Activated naive CD4-positive, alpha-beta T cell treated with anti-CD3 and anti-CD28 coated beads for 36 hours (primary cell): Measurements from ENCODE around the gene ATP5MC3. TPM values are rescaled to one million over a fixed set of nuclear protein-coding genes. Genes with fewer than 3 reads are reported as not detected.
"Not testable (repeated sequence)": the region's sequence is repeated elsewhere in the genome, so short reads cannot be mapped to it uniquely, and the experiment has no call there.

Experiments used
- CTCF ChIA-PET: fragments of 350-600 bp; sonication (Branson Sonifier 250); formaldehyde crosslinking; loops from one replicate; lab custom pipeline; 2021; ENCODE audit warnings: antibody characterized with exemption; lab: Charles Lee
- DNase-seq: peaks from one replicate; pipeline ENCODE4 v3.0.0-alpha.2; 2020
- H3K27ac Mint-ChIP-seq: one replicate; pipeline ENCODE4 v1.8.0; 2021; ENCODE audit warnings: mild to moderate bottlenecking, mixed read lengths
- H3K27me3 Mint-ChIP-seq: one replicate; pipeline ENCODE4 v1.8.0; 2021; ENCODE audit warnings: low read depth, mixed read lengths
- H3K36me3 Mint-ChIP-seq: one replicate; pipeline ENCODE4 v1.8.0; 2021; ENCODE audit warnings: low read depth, mixed read lengths
- H3K4me1 Mint-ChIP-seq: one replicate; pipeline ENCODE4 v1.8.0; 2021; ENCODE audit warnings: low read depth, mixed read lengths
- H3K4me3 Mint-ChIP-seq: one replicate; pipeline ENCODE4 v1.8.0; 2021; ENCODE audit warnings: mild to moderate bottlenecking, moderate library complexity, mixed read lengths
- H3K9me3 Mint-ChIP-seq: one replicate; pipeline ENCODE4 v1.8.0; 2021; ENCODE audit warnings: mixed read lengths
- intact Hi-C: fragments of 100-400 bp; cut with micrococcal nuclease; formaldehyde crosslinking; loops from one replicate; pipeline ENCODE4 v1.15.1; 2023
- total RNA-seq, 2 experiments: library from RNA; stranded (reverse); gene quantifications; one replicate each; pipeline ENCODE4 v1.2.3, GENCODE V29; 2021

Gene ATP5MC3
- total RNA-seq = 100 to 1,000 TPM; 308 to 310 TPM

GRCh38 chr2:175181104-175181876 is at the start of gene ATP5MC3:
TSS of gene ATP5MC3 (minus strand) at chr2:175181710. CDS start at chr2:175181393, 317 bp downstream.
- CTCF ChIA-PET = interaction anchor here (1.2 to 1.4 kb wide), 3 partner anchors 10 to 457 kb away, joined by 3 to 4 read pairs (median 4); no protein-coding TSS in a partner anchor
- H3K9me3 Mint-ChIP-seq = no peaks in the 10 kb centered on the region
- H3K27me3 Mint-ChIP-seq = no peaks in the 10 kb centered on the region
- H3K4me1 Mint-ChIP-seq = peaks cover 29% of the 10 kb centered on the region
- H3K27ac Mint-ChIP-seq = peak within 1 kb of the TSS; percentile 85
- intact Hi-C loops = loop anchor here (1.0 to 5.0 kb wide), 8 partner anchors 13 to 1219 kb away; partner anchors contain the start of genes ATF2, LNPK and OLA1
- H3K4me3 Mint-ChIP-seq = peak within 1 kb of the TSS; percentile 94
- DNase-seq = peak; percentile 95
- H3K36me3 Mint-ChIP-seq = peaks cover 30% of the 10 kb centered on the region

GRCh38 chr2:175228601-175229000 is 47.1 kb upstream of the ATP5MC3 start:
- H3K4me1 Mint-ChIP-seq, H3K36me3 Mint-ChIP-seq, CTCF ChIA-PET, H3K4me3 Mint-ChIP-seq, H3K27me3 Mint-ChIP-seq, H3K9me3 Mint-ChIP-seq, H3K27ac Mint-ChIP-seq, intact Hi-C loops, DNase-seq: not testable (repeated sequence)

DNA sequence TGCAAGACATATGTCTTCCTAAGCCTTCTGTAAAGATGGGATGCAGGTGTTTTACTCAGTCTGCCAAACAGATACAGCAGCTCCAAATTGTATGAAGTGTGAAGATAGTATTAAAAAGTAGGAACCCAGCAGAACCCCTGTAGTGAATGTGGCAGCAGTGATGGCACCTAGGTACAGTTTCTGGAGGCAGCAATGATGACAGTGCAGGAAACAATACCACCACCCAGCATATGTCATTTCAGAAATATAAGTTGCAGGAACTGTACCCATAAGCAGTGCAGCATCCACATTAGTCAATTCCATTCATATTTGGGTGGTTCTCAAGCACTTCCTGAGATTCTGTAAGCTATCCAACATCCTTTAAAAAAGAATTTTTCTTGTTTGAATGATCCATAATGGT is 46.7 kb upstream of the ATP5MC3 start:
- Mint-ChIP-seq H3K36me3 (no peaks in the 10 kb centered on the region), H3K4me1 (peaks cover 3% of the 10 kb centered on the region), H3K27me3 (peaks cover 5% of the 10 kb centered on the region), H3K9me3 (no peaks in the 10 kb centered on the region), H3K27ac (no peak overlapping the region), H3K4me3 (no peak overlapping the region)
- DNase-seq = no peak
- intact Hi-C loops = no loop called here
- CTCF ChIA-PET = no interaction called here

- H3K9me3 Mint-ChIP-seq = no peaks in the 10 kb centered on the region
- DNase-seq = no peak
- CTCF ChIA-PET = interaction anchor here (0.7 kb wide), 1 partner anchor 103 kb away, joined by 3 read pairs; no protein-coding TSS in a partner anchor
- intact Hi-C loops = no loop called here
- no peak overlapping the region for H3K27ac Mint-ChIP-seq
- peaks cover 7% of the 10 kb centered on the region for H3K27me3 Mint-ChIP-seq
- H3K4me1 Mint-ChIP-seq = peaks cover 3% of the 10 kb centered on the region
- no peak overlapping the region for H3K4me3 Mint-ChIP-seq
- no peaks in the 10 kb centered on the region for H3K36me3 Mint-ChIP-seq
Observed at GRCh38 chr2:175227393-175227792, 45.9 kb upstream of the ATP5MC3 start.

DNA sequence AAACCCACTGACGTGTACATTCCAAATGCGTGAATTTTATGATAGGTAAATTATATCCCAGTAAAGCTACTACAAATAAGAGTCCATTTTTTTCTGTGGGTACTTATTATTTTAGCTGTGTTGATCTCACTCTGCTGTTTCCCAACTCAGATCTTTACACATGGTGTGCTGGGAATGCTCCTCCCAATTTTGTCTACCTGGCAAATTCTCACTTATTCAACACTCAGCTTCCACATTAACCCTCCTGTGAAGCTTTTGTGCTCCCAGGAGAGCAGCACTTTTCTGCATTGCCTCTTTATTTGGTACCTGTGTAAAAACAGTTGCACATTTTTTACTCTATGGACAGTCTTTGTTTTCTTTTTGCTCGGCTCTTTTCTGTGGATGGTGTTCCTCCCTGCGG is 38.6 kb upstream of the ATP5MC3 start:
- no peak for DNase-seq
- no peaks in the 10 kb centered on the region for H3K36me3 Mint-ChIP-seq
- CTCF ChIA-PET = no interaction called here
- H3K4me3 Mint-ChIP-seq = no peak overlapping the region
- intact Hi-C loops = no loop called here
- no peak overlapping the region for H3K27ac Mint-ChIP-seq
- H3K27me3 Mint-ChIP-seq = peaks cover 19% of the 10 kb centered on the region
- H3K9me3 Mint-ChIP-seq = no peaks in the 10 kb centered on the region
- H3K4me1 Mint-ChIP-seq = no peaks in the 10 kb centered on the region

GRCh38 chr2:175218551-175218950 is 37.0 kb upstream of the ATP5MC3 start:
- no peaks in the 10 kb centered on the region for H3K4me1 Mint-ChIP-seq

GRCh38 chr2:175207741-175208438 is 26.4 kb upstream of the ATP5MC3 start:
- intact Hi-C loops = no loop called here
- CTCF ChIA-PET = interaction anchor here (0.6 to 0.7 kb wide), 2 partner anchors 77 to 489 kb away, joined by 3 to 5 read pairs; no protein-coding TSS in a partner anchor
- H3K27me3 Mint-ChIP-seq = peaks cover 3% of the 10 kb centered on the region
- H3K9me3 Mint-ChIP-seq = no peaks in the 10 kb centered on the region
- peaks cover 2% of the 10 kb centered on the region for H3K4me1 Mint-ChIP-seq
- no peak overlapping the region for H3K27ac Mint-ChIP-seq
- H3K4me3 Mint-ChIP-seq = no peak overlapping the region
- DNase-seq = no peak
- no peaks in the 10 kb centered on the region for H3K36me3 Mint-ChIP-seq

More at GRCh38 chr2:175218551-175218950, 37.0 kb upstream of the ATP5MC3 start:
- Mint-ChIP-seq H3K27me3 (peaks cover 26% of the 10 kb centered on the region), H3K27ac (no peak overlapping the region), H3K9me3 (no peaks in the 10 kb centered on the region), H3K36me3 (no peaks in the 10 kb centered on the region), H3K4me3 (no peak overlapping the region)
- DNase-seq = no peak
- CTCF ChIA-PET = interaction anchor here (2.6 kb wide), 1 partner anchor 33 kb away, joined by 7 read pairs; no protein-coding TSS in a partner anchor
- intact Hi-C loops = no loop called here

DNA sequence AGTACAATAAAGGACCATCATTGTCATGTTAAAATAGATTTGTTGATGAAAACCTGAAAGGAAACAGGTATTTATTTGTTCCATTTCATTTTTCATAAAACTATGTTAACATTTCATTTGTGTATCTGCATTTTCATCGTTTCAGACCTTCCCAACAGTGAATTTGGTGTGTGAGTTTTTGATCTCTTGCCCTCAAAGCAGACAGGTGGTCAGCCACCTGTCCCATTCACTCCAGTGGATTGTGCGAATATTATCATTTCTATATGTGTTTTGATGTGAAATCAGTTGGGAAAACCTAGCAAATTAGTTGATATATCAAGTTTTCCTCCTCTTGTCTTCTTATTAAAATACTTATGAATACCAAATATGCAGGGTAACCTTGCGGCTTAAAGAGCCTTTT is 25.4 kb upstream of the ATP5MC3 start:
- intact Hi-C loops = no loop called here
- CTCF ChIA-PET = interaction anchor here (0.7 kb wide), 1 partner anchor 459 kb away, joined by 3 read pairs; no protein-coding TSS in a partner anchor
- Mint-ChIP-seq H3K9me3 (no peaks in the 10 kb centered on the region), H3K4me1 (peaks cover 2% of the 10 kb centered on the region), H3K4me3 (no peak overlapping the region), H3K27ac (no peak overlapping the region), H3K36me3 (no peaks in the 10 kb centered on the region), H3K27me3 (peaks cover 5% of the 10 kb centered on the region)
- no peak for DNase-seq

- peaks cover 2% of the 10 kb centered on the region for H3K4me1 Mint-ChIP-seq
- H3K27ac Mint-ChIP-seq = no peak overlapping the region
- CTCF ChIA-PET = interaction anchor here (0.6 to 2.5 kb wide), 4 partner anchors 43 to 77 kb away, joined by 3 to 28 read pairs (median 16); no protein-coding TSS in a partner anchor
- no peak overlapping the region for H3K4me3 Mint-ChIP-seq
- H3K9me3 Mint-ChIP-seq = no peaks in the 10 kb centered on the region
- intact Hi-C loops = no loop called here
- DNase-seq = no peak
- peaks cover 5% of the 10 kb centered on the region for H3K27me3 Mint-ChIP-seq
- H3K36me3 Mint-ChIP-seq = no peaks in the 10 kb centered on the region
Observed at GRCh38 chr2:175205523-175205922, 24.0 kb upstream of the ATP5MC3 start.

DNA sequence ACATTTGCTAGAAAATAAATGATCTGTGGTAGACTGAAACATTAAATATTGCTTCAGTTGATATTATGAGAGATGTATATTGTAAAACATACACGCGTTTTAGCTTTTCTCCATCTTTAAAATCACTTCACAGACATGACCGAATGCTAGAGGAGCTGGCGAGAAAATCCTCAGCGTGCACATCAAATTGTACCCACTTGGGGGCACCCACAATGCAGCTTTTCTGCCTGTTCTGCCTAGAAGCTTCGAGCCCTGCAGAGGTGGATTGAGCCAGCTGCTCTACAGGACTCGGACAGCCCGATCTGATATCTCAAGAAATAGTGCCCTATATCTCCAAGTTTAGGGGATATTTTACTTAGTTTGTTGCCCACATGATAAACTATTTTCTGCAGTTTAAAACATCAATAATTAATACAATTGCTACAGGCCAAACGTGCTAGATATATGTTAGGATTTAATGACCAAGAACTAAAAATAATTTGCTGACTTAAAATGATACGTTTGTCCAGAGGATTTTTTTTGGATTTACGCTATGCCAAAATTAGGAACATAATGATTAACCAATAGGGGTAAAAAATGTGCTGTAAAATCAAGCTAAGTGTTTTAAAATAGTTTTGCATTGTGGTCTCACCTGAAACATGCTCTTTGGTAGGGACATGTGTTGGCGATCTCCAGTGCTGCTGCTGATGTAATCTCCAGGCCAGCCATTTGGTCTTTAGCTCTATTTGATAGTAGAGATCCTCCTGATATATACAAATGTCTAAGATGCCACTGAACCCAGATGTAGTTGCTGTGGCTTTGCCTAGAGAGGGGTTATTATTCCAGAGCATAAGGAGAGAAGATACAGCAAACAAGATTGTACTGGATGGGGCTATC is 22.3 kb upstream of the ATP5MC3 start:
- Mint-ChIP-seq H3K4me1 (peaks cover 2% of the 10 kb centered on the region), H3K4me3 (no peak overlapping the region)
- intact Hi-C loops = loop anchor here (1.0 to 2.0 kb wide), 2 partner anchors 78 to 125 kb away; no protein-coding TSS in a partner anchor

GRCh38 chr2:175195012-175195411 is 13.5 kb upstream of the ATP5MC3 start:
- H3K36me3 Mint-ChIP-seq = no peaks in the 10 kb centered on the region
- no peak overlapping the region for H3K27ac Mint-ChIP-seq
- intact Hi-C loops = no loop called here
- no peaks in the 10 kb centered on the region for H3K4me1 Mint-ChIP-seq
- H3K4me3 Mint-ChIP-seq = no peak overlapping the region
- CTCF ChIA-PET = interaction anchor here (1.3 kb wide), 1 partner anchor 9 kb away, joined by 6 read pairs; no protein-coding TSS in a partner anchor
- peaks cover 14% of the 10 kb centered on the region for H3K27me3 Mint-ChIP-seq
- H3K9me3 Mint-ChIP-seq = no peaks in the 10 kb centered on the region
- no peak for DNase-seq

More for the DNA sequence above, 22.3 kb upstream of the ATP5MC3 start:
- no peaks in the 10 kb centered on the region for H3K36me3 Mint-ChIP-seq
- DNase-seq = peak; percentile 67
- CTCF ChIA-PET = interaction anchor here (0.5 to 2.5 kb wide), 15 partner anchors 9 to 1448 kb away, joined by 3 to 28 read pairs (median 5); no protein-coding TSS in a partner anchor
- no peak overlapping the region for H3K27ac Mint-ChIP-seq
- no peaks in the 10 kb centered on the region for H3K9me3 Mint-ChIP-seq
- peaks cover 7% of the 10 kb centered on the region for H3K27me3 Mint-ChIP-seq
